Measurements from ENCODE around the gene HAL.

GRCh38 chr12:95970905-95971304 lies 25.2 kb downstream of the HAL start:
- TF ChIP-seq, protein P1, sequence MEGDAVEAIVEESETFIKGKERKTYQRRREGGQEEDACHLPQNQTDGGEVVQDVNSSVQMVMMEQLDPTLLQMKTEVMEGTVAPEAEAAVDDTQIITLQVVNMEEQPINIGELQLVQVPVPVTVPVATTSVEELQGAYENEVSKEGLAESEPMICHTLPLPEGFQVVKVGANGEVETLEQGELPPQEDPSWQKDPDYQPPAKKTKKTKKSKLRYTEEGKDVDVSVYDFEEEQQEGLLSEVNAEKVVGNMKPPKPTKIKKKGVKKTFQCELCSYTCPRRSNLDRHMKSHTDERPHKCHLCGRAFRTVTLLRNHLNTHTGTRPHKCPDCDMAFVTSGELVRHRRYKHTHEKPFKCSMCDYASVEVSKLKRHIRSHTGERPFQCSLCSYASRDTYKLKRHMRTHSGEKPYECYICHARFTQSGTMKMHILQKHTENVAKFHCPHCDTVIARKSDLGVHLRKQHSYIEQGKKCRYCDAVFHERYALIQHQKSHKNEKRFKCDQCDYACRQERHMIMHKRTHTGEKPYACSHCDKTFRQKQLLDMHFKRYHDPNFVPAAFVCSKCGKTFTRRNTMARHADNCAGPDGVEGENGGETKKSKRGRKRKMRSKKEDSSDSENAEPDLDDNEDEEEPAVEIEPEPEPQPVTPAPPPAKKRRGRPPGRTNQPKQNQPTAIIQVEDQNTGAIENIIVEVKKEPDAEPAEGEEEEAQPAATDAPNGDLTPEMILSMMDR (conservative IDR thresholded peaks at IDR 0.05; ENCODE audit: low read depth, low read length), result no peak
- TF ChIP-seq CHD1 (IDR thresholded peaks at IDR 0.05; ENCODE audit: low read depth, low read length), result no peak
